Liver (tissue), 9 donors: ENCODE measurements around the gene DNAH6. TPM values are rescaled to one million over a fixed set of nuclear protein-coding genes. Genes with fewer than 3 reads are reported as not detected.

Experiments
- DNase-seq: peaks from one replicate; pipeline ENCODE4 v3.0.0-alpha.2; 2017; ENCODE audit warnings: low spot score
- H3K27ac ChIP-seq, 2 donors: one replicate each; pipeline ENCODE4 v1.7.0; 2013; ENCODE audit warnings: inconsistent platforms in 2 of 2, low read length in 2 of 2, control low read depth in 1 of 2, low read depth in 1 of 2, mild to moderate bottlenecking in 1 of 2
- H3K27me3 ChIP-seq, 4 donors: one replicate each; pipeline versions ENCODE4 v1.6.1 to v1.7.0; 2013; ENCODE audit warnings: low read length in 3 of 4, inconsistent platforms in 1 of 4, mild to moderate bottlenecking in 1 of 4, moderate library complexity in 1 of 4; ENCODE audit not compliant: control insufficient read depth in 4 of 4, insufficient read depth in 4 of 4
- H3K36me3 ChIP-seq, 4 donors: one replicate each; pipeline versions ENCODE4 v1.6.1 to v1.7.0; 2013; ENCODE audit warnings: low read length in 3 of 4, mild to moderate bottlenecking in 3 of 4, low read depth in 1 of 4, moderate library complexity in 1 of 4; ENCODE audit not compliant: control insufficient read depth in 4 of 4, insufficient read depth in 3 of 4
- H3K4me1 ChIP-seq, 4 donors: one replicate each; pipeline versions ENCODE4 v1.6.1 to v1.7.0; 2013; ENCODE audit warnings: low read length in 3 of 4, mild to moderate bottlenecking in 3 of 4, moderate library complexity in 1 of 4; ENCODE audit not compliant: control insufficient read depth in 4 of 4, insufficient read depth in 4 of 4
- H3K4me3 ChIP-seq, 3 donors: one replicate each; pipeline versions ENCODE4 v1.6.1 to v1.7.0; 2013; ENCODE audit warnings: low read length in 3 of 3, control low read depth in 1 of 3, low read depth in 1 of 3, mild to moderate bottlenecking in 1 of 3
- H3K9ac ChIP-seq, 2 donors: one replicate each; pipeline ENCODE4 v1.7.0; 2013; ENCODE audit warnings: low read length in 2 of 2, mild to moderate bottlenecking in 2 of 2, moderate library complexity in 2 of 2, control low read depth in 1 of 2, low read depth in 1 of 2
- H3K9me3 ChIP-seq, 4 donors: one replicate each; pipeline versions ENCODE4 v1.6.1 to v1.7.0; 2013; ENCODE audit warnings: low read length in 3 of 4; ENCODE audit not compliant: control insufficient read depth in 4 of 4
- ATF3 ChIP-seq: IDR thresholded peaks from 2 replicates; pipeline ENCODE4 v1.6.1; 2016; ENCODE audit warnings: antibody characterized with exemption
- CTCF ChIP-seq: fragments of 150-350 bp; IDR thresholded peaks from 2 replicates; pipeline ENCODE4 v1.5.1; 2017; ENCODE audit warnings: improper control_type of control experiment, low read depth, low read length; ENCODE audit not compliant: missing input control
- EGR1 ChIP-seq, 2 donors: IDR thresholded peaks; 2 replicates each; pipeline ENCODE4 v1.6.1; 2016 to 2018; ENCODE audit warnings: antibody characterized with exemption in 2 of 2, low read depth in 2 of 2
- FOXA1 ChIP-seq: IDR thresholded peaks from 2 replicates; pipeline ENCODE4 v1.6.1; 2016; ENCODE audit warnings: antibody characterized with exemption
- FOXA2 ChIP-seq: IDR thresholded peaks from 2 replicates; pipeline ENCODE4 v1.6.1; 2016; ENCODE audit warnings: antibody characterized with exemption
- GABPA ChIP-seq, 2 donors: IDR thresholded peaks in 1 of 2; conservative IDR thresholded peaks in 1 of 2; 2 replicates each; pipeline ENCODE4 v1.6.1; 2016; ENCODE audit warnings: antibody characterized with exemption in 2 of 2, mild to moderate bottlenecking in 1 of 2, moderate library complexity in 1 of 2
- HNF4A ChIP-seq, 2 donors: conservative IDR thresholded peaks; 2 replicates each; pipeline ENCODE4 v1.6.1; 2016; ENCODE audit warnings: antibody characterized with exemption in 2 of 2, mild to moderate bottlenecking in 2 of 2
- HNF4G ChIP-seq: IDR thresholded peaks from 2 replicates; pipeline ENCODE4 v1.6.1; 2016; ENCODE audit warnings: antibody characterized with exemption
- JUND ChIP-seq, 2 donors: IDR thresholded peaks; 2 replicates each; pipeline ENCODE4 v1.6.1; 2016; ENCODE audit warnings: antibody characterized with exemption in 2 of 2
- MAX ChIP-seq: IDR thresholded peaks from 2 replicates; pipeline ENCODE4 v1.6.1; 2016; ENCODE audit warnings: antibody characterized with exemption
- NR2F2 ChIP-seq: IDR thresholded peaks from 2 replicates; pipeline ENCODE4 v1.6.1; 2016; ENCODE audit warnings: antibody characterized with exemption
- RAD21 ChIP-seq, 2 donors: IDR thresholded peaks; 2 replicates each; pipeline ENCODE4 v1.6.1; 2016; ENCODE audit warnings: antibody characterized with exemption in 2 of 2, mild to moderate bottlenecking in 2 of 2
- RXRA ChIP-seq, 2 donors: IDR thresholded peaks; 2 replicates each; pipeline ENCODE4 v1.6.1; 2017 to 2018; ENCODE audit warnings: antibody characterized with exemption in 2 of 2, mild to moderate bottlenecking in 1 of 2
- SP1 ChIP-seq: IDR thresholded peaks from 2 replicates; pipeline ENCODE4 v1.6.1; 2018; ENCODE audit warnings: antibody characterized with exemption, mild to moderate bottlenecking
- TAF1 ChIP-seq: conservative IDR thresholded peaks from 2 replicates; pipeline ENCODE4 v1.6.1; 2016; ENCODE audit warnings: antibody characterized with exemption, mild to moderate bottlenecking
- YY1 ChIP-seq: IDR thresholded peaks from 2 replicates; pipeline ENCODE4 v1.6.1; 2016; ENCODE audit warnings: antibody characterized with exemption, mild to moderate bottlenecking
- WGBS: extraction: QIAGEN DNeasy Blood & Tissue Kit; methylation state at CpG from one replicate; pipeline ENCODE4 v1.1.7; 2013; 5-methylcytosine and 5-hydroxymethylcytosine counted together
- polyA plus RNA-seq, 2 donors: library from polyadenylated mRNA; stranded (reverse) in 1 of 2; unstranded in 1 of 2; fragments of 200-250 nt in 1 of 2; fragments of >200 nt in 1 of 2; fragmentation: Nextera tagmentation in 1 of 2; extraction: Ambion mirVana in 1 of 2; gene quantifications; one replicate each; pipeline versions ENCODE4 v1.2.1 to v1.2.3, GENCODE V29; 2013 to 2015
- total RNA-seq, 2 donors: library from RNA; depleted of rRNA; stranded (reverse); fragments of >200 nt; gene quantifications; one replicate each; pipeline ENCODE4 v1.2.3, GENCODE V29; 2014
- TF ChIP-seq, protein P1 (sequence below): IDR thresholded peaks from 2 replicates; pipeline ENCODE4 v1.6.1; 2016; ENCODE audit warnings: antibody characterized with exemption
- TF ChIP-seq, protein P2 (sequence below): IDR thresholded peaks from 2 replicates; pipeline ENCODE4 v1.6.1; 2016; ENCODE audit warnings: antibody characterized with exemption, mild to moderate bottlenecking
- donor health status: healthy.
- donor health status: healthy.
- donor health status: healthy.
- donor health status: healthy.
- donor health status: healthy.

The DNAH6 gene
- total and polyA plus RNA-seq, 4 donors: 0.32 to 1.6 (median 0.59) TPM

- H3K9me3 ChIP-seq: no peaks in the 10 kb centered on the region
- TF ChIP-seq NR2F2 (no peak), RAD21 (IDR thresholded peaks at IDR 0.05) (no peak), FOXA2 (no peak), ATF3 (no peak), JUND (IDR thresholded peaks at IDR 0.05) (no peak), HNF4G (no peak), MAX (no peak), FOXA1 (no peak), CTCF (no peak), HNF4A (conservative IDR thresholded peaks at IDR 0.05) (no peak), TAF1 (no peak), GABPA (IDR thresholded peaks at IDR 0.05 in 1 of 2, conservative IDR thresholded peaks at IDR 0.05 in 1 of 2) (no peak), YY1 (no peak), SP1 (no peak), RXRA (IDR thresholded peaks at IDR 0.05) (no peak), EGR1 (IDR thresholded peaks at IDR 0.05; ENCODE audit: low read depth in 2 of 2) (no peak)
- TF ChIP-seq, protein P1, sequence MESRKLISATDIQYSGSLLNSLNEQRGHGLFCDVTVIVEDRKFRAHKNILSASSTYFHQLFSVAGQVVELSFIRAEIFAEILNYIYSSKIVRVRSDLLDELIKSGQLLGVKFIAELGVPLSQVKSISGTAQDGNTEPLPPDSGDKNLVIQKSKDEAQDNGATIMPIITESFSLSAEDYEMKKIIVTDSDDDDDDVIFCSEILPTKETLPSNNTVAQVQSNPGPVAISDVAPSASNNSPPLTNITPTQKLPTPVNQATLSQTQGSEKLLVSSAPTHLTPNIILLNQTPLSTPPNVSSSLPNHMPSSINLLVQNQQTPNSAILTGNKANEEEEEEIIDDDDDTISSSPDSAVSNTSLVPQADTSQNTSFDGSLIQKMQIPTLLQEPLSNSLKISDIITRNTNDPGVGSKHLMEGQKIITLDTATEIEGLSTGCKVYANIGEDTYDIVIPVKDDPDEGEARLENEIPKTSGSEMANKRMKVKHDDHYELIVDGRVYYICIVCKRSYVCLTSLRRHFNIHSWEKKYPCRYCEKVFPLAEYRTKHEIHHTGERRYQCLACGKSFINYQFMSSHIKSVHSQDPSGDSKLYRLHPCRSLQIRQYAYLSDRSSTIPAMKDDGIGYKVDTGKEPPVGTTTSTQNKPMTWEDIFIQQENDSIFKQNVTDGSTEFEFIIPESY: no peak
- TF ChIP-seq, protein P2, sequence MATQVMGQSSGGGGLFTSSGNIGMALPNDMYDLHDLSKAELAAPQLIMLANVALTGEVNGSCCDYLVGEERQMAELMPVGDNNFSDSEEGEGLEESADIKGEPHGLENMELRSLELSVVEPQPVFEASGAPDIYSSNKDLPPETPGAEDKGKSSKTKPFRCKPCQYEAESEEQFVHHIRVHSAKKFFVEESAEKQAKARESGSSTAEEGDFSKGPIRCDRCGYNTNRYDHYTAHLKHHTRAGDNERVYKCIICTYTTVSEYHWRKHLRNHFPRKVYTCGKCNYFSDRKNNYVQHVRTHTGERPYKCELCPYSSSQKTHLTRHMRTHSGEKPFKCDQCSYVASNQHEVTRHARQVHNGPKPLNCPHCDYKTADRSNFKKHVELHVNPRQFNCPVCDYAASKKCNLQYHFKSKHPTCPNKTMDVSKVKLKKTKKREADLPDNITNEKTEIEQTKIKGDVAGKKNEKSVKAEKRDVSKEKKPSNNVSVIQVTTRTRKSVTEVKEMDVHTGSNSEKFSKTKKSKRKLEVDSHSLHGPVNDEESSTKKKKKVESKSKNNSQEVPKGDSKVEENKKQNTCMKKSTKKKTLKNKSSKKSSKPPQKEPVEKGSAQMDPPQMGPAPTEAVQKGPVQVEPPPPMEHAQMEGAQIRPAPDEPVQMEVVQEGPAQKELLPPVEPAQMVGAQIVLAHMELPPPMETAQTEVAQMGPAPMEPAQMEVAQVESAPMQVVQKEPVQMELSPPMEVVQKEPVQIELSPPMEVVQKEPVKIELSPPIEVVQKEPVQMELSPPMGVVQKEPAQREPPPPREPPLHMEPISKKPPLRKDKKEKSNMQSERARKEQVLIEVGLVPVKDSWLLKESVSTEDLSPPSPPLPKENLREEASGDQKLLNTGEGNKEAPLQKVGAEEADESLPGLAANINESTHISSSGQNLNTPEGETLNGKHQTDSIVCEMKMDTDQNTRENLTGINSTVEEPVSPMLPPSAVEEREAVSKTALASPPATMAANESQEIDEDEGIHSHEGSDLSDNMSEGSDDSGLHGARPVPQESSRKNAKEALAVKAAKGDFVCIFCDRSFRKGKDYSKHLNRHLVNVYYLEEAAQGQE: no peak
- no peak overlapping the region for H3K27ac ChIP-seq
- H3K4me1 ChIP-seq: no peaks in the 10 kb centered on the region
- no peak overlapping the region for H3K9ac ChIP-seq
- 98% methylated on average over 6 of the region's 6 CpGs for WGBS
- no peak for DNase-seq
- no peaks in the 10 kb centered on the region for H3K27me3 ChIP-seq
- H3K4me3 ChIP-seq: no peak overlapping the region
- H3K36me3 ChIP-seq: no peaks in the 10 kb centered on the region
These were observed 203.1 kb downstream of the DNAH6 start for GRCh38 chr2:84719434-84719833.

- H3K9ac ChIP-seq: no peak overlapping the region
- DNase-seq: no peak
- 92% methylated on average over 2 of the region's 2 CpGs for WGBS
- no peaks in the 10 kb centered on the region for H3K9me3 ChIP-seq
- no peak overlapping the region for H3K4me3 ChIP-seq
- no peaks in the 10 kb centered on the region for H3K4me1 ChIP-seq
- H3K27me3 ChIP-seq: no peaks in the 10 kb centered on the region
- H3K27ac ChIP-seq: no peak overlapping the region
- no peaks in the 10 kb centered on the region for H3K36me3 ChIP-seq
- TF ChIP-seq, protein P2: no peak
- no peak for TF ChIP-seq EGR1 (IDR thresholded peaks at IDR 0.05; ENCODE audit: low read depth in 2 of 2)
- no peak for TF ChIP-seq FOXA1
- TF ChIP-seq YY1: no peak
- TF ChIP-seq RXRA (IDR thresholded peaks at IDR 0.05): no peak
- no peak for TF ChIP-seq GABPA (IDR thresholded peaks at IDR 0.05 in 1 of 2, conservative IDR thresholded peaks at IDR 0.05 in 1 of 2)
- TF ChIP-seq CTCF: no peak
- TF ChIP-seq SP1: no peak
- no peak for TF ChIP-seq NR2F2
- TF ChIP-seq RAD21 (IDR thresholded peaks at IDR 0.05): no peak
- no peak for TF ChIP-seq ATF3
These were observed 207.5 kb downstream of the DNAH6 start for GRCh38 chr2:84723831-84724230.
